ENCODE measurements around the gene BACE2. TPM values are rescaled to one million over a fixed set of nuclear protein-coding genes. Genes with fewer than 3 reads are reported as not detected.
"Not testable (repeated sequence)": the region's sequence is repeated elsewhere in the genome, so short reads cannot be mapped to it uniquely, and the experiment has no call there.

BACE2 gene
- total RNA-seq, 1 donor from 2014 or later, result 43.2 TPM

- no peak for DNase-seq
Measured at GRCh38 chr21:41216486-41216885, 48.5 kb downstream of the BACE2 start.

- DNase-seq, result no peak
Measured at GRCh38 chr21:41217671-41218385, 49.9 kb downstream of the BACE2 start.

DNA sequence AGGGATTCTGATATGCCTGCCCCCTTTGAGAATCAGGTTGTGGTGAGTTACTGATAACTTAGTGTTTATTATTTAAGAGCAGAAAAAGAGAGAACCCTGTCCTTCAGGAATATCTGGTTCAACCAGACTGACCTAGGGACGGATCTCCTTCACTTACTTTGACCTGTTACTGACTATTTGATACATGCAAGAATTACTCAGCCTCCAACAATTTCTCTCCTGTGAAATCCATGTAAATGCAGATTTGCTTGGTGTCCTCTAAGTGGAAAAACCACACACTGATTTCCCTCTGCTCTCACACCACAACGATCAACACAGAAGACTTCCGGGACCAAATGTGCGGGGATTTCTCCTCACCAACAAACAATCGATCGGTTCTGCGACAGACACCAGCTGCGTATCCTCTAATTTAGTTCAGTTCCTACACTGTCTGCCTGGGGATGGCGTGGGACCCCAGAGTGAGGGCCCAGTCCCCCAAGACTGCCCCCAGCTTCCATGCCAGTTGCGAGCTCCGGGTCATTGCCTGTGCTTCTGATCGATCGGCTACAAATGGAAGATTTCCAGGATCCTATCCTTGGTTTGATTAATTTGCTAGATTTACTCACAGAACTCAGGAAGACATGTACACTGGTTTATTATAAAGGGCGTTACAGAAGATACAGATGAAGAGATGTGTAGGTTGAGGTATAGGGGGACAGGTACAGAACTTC is 51.7 kb downstream of the BACE2 start:
- no peak for DNase-seq

DNA sequence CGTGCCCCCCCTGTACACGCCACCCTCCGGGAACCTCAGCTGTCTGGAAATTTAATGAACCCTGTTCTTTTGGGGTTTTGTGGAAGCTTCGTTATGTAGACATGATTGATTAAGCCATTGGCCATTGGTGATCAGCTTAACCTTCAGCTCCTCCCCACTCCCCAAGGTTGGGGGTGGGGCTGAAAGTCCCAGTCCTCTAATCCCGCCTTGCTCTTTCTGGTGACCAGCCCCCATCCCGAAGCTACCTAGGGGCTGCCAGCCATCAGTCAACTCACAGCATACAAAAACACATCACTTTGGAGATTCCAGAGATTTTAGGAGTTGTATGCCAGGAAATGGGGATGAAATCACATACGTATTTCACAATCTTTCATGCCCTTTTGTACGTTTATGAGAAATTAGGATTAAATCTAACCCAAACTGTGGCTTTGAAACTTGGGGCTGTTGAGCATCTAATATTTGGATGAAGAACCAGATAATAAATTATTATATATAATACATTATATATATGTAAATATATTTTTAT is 52.3 kb downstream of the BACE2 start:
- no peak for DNase-seq

GRCh38 chr21:41222247-41223068 is 54.5 kb downstream of the BACE2 start:
- no peak for DNase-seq

GRCh38 chr21:41226853-41227252 is 58.9 kb downstream of the BACE2 start:
- DNase-seq, result no peak

DNA sequence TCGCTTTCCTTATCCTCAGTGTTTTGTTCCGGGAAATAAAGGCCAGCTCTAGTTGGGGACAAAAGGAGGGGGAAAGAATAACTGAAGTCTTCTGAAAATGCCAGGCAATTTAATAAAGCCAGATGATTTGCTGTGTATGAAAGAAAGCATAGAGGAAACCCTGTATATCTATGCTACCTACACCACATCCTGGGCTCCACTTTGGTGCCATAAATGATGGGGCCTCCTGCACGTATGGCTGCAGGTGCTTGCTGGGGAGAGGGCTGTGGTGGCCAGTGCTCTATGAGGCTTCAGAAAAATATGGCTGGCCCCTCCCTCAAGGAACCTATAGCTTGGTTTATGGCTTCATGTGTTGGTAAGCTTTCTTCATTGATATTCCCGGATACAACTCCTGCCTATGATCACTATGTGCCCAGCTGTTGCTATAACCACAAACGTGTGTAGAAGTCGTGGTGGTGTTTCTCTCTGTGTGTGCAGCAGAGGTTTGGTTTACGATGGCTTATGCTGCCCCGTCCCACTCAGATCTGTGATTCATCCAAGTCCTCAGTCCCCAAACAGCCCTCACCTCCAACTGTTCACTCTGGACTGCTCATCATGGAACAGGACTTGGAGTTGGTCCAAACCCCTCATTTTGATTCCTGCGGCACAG is 59.5 kb downstream of the BACE2 start:
- no peak for DNase-seq

GRCh38 chr21:41228006-41228370 is 60.0 kb downstream of the BACE2 start:
- no peak for DNase-seq

DNA sequence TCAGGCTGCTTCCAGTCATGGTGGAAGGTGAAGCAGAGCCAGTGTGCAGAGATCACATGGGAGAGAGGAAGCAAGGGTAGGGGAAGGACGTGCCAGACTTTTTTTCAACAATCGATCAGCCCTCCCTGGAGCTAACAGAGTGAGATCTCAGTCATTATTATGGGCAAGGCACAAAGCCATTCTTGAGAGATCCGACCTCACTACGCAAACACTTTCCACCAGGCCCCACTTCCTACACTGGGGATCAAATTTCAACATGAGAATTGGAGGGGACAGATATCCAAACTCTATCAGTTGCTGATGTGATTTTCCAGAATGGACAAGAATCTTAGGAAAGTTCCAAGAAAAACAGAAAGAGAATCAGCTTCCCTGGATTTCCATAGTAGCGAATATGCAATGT is 60.5 kb downstream of the BACE2 start:
- no peak for DNase-seq

- no peak for DNase-seq
Measured at GRCh38 chr21:41228958-41229357, 61.0 kb downstream of the BACE2 start.

GRCh38 chr21:41229509-41230248 is 61.7 kb downstream of the BACE2 start:
- DNase-seq, result no peak

DNA sequence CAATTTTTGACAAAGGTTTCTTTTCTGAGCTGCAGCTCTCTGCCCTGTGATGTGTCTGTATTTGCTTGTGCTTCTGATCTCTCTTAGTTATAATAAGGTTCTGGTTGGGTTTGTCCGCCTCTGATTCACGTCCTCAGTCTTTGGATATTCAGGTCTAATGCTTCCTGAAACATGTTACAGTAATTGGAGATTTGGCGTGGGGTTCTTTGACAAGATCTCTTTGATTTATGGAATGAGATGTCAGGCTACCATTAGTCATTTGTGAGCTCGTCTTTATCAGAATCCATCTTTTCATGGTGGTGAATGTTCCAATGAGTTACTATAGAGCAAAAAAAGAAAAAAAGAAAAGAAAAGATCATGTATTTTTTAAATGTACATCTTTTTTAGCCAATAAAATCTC is 62.5 kb downstream of the BACE2 start:
- no peak for DNase-seq

DNA sequence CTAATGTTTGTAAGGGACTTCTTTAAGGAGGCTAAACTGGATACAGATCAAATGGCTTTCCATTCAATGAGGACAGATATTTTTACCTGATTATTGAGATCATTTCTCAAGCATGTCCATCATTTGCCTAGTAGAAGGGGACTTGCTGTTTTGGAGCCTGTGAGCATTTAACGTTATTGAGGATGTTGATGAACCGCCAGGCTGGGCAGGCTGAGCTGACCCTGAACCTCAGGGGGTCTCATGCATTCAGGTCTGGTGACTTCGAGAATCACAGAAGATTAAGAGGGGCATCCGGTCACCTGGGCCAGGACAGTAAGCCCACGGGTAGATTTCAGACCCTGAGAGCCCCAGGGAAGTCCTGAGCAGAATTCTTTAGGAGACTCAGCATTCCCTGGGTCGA is 63.1 kb downstream of the BACE2 start:
- DNase-seq, result no peak

DNA sequence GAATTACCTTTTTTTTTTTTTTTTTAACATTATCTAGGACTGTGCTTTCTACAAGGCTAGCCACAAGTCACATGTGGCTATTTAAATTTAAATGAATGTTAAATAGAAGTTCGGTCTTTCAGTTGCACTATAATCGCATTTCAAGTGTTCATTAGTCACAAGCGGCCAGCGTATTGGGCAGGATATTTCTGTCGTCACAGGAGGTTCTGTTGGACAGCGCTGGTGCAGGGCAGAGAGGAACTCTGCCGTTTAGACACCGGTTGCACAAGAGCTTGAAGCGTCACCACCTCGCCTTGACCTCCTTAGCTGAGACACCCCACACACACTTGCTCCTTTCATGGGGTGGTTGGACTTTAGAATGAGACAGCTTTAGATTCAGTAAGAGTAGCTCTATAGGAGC is 64.1 kb downstream of the BACE2 start:
- no peak for DNase-seq

GRCh38 chr21:41233916-41234315 is 66.0 kb downstream of the BACE2 start:
- no peak for DNase-seq

DNA sequence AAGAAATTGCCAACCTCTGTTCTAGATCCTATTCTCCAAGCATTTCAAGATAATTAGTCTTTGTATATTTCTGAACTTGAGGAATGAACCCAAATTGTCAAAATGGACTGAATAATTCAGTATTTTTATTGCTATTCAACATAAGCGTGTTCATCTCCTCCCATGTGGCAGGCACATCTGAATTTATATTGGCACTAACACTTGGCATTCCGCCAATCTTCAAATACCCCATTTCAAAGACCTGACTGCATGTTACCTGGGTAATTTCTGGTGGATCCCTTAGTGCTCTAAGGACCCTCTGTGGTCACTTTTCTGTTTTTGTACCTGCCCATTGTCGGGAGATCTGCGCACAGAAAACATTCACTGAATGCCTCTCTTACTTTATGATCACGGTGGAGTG is 66.6 kb downstream of the BACE2 start:
- DNase-seq, result no peak

DNA sequence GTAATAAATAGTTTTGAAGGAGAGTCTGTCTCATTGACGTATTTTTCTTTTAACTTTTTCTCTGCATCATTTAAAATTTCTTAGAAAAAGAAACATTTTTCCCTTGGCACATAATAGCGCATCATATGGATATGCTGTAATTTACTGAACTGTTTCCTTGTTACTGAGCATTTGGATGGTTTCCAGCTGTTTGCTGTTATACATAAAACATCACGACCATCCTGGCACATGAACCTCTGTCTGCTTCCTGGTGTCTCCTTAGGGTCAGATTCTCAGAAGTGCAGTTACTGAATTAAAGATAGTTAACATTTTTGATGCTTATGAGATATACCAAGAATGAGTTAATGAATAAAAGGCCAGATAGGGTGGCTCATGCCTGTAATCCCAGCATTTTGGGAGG is 67.2 kb downstream of the BACE2 start:
- no peak for DNase-seq

DNA sequence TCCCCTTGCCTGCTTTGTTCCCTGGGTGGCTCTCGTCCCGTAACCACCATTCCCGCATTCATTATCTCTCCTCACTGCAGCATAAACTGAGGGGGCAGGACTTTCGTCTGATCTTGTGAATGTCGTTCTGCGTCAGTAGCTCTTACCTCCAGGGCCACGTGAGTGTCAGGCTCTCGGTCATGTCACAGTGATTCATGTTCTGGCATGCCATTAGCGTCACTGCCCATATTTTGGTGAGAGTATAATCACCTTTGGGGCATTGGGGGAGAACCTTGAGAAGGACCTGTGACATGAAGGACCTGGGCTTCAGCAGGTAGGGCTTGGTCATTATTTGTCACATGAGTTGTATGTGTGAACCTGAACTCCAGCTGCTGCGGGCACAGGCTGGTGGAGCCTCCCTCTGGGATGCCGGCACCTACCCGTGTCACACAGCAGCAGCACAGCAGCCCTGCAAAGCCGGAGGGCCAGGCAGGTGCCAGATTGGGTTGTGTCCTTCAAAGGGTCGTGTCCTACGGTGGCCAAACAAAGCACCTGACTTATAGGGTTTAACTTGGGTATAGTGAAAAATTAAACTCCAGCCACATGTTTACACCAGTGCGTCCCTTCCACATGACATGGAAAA is 68.5 kb downstream of the BACE2 start:
- no peak for DNase-seq

DNA sequence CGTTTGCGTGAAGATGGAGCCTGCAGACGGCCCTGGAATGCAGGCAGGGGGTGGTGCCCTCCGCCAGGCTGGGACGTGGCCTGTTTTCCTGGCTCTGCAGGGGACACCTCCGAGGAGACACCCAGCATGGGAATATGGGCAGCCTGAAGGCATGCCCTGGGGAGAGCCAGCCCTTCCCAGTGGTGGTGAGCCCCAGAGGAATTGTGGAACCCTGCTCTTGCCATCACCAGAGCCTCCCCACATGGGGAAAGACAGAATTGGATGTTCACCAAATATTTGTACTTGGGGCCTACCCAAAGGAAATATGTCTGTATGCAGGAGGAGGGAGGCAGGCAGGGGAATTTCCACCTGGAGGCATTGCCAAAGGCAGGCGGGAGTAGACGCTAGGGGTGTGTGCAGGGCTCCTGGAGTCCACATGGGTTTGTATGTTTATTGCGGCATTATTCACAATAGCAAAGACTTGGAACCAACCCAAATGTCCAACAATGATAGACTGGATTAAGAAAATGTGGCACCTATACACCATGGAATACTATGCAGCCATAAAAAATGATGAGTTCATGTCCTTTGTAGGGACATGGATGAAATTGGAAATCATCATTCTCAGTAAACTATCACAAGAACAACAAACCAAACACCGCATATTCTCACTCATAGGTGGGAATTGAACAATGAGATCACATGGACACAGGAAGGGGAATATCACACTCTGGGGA is 70.3 kb downstream of the BACE2 start:
- DNase-seq, result not testable (repeated sequence)

GRCh38 chr21:41240040-41240439 is 72.1 kb downstream of the BACE2 start:
- no peak for DNase-seq

DNA sequence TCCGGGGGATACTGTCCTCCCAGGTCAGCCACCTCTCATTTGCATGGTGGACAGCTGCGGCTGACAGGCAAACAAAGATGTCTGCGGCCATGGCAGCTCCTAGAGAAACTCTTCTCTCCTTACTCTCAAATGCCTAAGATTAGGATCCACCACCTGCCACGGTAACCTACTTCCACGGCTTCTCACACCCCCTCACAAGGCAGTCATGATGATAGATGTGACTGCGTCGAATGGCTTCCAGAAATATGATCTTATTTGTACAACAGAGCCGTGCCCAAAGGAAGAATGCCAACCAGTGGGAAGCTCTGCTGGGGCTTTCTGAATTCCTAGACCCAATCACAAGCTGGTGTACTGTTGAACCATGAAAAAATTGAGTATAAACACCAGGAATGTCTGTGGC is 73.4 kb downstream of the BACE2 start:
- peak; percentile 66 for DNase-seq

All from tongue (tissue), 2 donors.